ENCODE measurements around the gene KLRC4.
"Not testable (repeated sequence)": the region's sequence is repeated elsewhere in the genome, so short reads cannot be mapped to it uniquely, and the experiment has no call there.

KLRC4 gene

GRCh38 chr12:10396176-10396575 is 13.4 kb downstream of the KLRC4 start:
- DNase-seq = not testable (repeated sequence)

DNA sequence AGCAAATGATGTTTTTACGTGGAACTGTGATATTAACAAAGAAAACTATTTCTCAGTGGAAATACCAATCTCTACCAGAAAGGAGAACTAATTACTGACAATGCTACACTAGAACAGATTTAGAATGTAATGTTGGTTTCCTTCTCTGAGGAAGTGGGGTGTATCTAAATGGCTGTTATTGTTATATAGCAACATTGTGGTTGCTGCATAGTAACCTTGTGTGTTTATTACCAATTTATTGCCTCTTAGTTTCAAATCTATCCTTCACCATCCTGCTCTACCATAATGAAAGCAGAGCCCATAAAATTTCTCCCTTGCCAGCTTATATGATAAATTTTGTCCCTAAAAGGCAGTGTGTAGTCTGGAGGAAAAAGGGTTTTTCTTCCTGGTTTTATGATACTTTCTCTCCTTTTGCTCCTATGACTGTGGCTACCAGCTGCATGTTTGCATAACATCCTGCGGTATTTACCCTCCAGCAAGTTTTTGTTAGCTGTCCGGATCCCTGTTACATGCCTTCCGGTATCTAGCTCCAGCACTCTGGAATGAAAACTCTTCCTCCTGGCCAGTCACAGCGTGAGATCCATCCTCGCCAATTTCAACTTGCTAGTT is 14.1 kb downstream of the KLRC4 start:
- DNase-seq = no peak

DNA sequence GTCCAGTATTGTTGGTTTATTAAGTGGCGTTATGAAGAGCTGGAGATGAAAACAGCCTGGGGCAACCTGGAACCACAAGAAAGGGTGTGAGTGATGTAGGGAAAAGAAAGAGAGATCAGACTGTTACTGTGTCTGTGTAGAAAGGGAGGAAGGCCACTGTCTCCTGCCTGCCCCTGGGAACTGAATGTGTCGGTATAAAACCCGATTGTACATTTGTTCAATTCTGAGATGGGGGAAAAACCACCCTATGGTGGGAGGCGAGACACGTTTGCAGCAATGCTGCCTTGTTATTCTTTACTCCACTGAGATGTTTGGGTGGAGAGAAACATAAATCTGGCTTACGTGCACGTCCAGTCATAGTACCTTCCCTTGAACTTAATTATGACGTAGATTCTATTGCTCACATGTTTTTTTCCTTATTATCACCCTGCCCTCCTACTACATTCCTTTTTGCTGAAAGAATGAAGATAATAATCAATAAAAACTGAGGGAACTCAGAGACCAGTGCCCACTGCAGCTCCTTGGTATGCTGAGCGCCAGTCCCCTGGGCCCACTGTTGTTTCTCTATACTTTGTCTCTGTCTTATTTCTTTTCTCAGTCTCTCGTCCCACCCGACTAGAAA is 14.9 kb downstream of the KLRC4 start:
- not testable (repeated sequence) for DNase-seq

DNA sequence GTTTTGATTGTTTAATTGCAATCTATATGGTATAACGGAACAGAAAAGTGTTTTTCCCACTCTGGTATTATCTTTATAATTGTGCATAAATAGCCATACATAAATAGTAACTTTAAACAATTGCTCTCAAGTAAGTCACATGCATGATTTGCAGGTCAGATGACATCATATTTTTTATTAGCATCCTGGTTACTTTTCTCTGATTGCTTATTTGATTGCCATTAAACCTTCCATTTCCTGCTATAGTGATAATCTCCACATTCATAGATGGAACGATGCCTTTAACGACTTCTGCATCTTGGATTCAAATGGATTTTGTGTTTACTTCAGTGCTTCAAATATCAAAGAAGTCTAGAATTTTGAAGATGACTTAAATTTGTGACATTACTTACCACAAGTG is 16.3 kb downstream of the KLRC4 start:
- DNase-seq = no peak

- DNase-seq = peak in 1 of 2 donors; percentile 8
Measured at GRCh38 chr12:10392394-10392930, 17.1 kb downstream of the KLRC4 start.

DNA sequence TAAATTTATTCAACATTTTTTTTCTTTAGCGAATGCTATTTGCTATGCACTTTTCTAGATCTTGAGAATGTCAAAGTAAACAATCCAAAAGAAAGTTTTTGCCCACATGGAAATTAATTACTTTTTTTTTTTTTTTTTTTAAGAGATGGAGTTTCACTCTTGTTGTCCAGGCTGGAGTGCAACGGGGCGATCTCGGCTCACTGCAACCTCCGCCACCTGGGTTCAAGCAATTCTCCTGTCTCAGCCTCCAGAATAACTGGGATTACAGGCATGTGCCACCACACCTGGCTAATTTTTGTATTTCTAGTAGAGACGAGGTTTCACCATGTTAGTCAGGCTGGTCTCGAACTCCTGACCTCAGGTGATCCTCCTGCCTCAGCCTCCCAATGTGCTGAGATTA is 18.6 kb downstream of the KLRC4 start:
- DNase-seq = not testable (repeated sequence)

DNA sequence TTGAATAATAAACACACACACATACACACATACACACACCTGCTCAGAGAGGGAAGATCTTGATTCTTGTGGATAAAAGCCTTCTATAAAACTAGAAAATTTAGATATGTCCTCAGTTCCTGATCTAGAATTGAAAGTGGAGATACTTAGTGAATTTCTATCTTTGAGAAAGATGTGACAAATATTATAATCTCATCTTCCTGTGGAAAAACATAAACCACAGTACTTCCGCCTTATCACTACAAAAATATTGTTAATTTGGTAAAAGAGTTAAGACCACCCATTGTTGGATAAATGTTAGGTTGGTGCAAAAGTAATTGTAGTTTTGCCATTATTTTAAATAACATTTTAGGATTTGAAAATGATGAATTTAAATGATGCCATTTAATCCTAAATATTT is 19.7 kb downstream of the KLRC4 start, which contains the start of gene KLRK1:
Gene KLRK1 (minus strand): TSS at position 138 of the 400 bp plus-strand sequence. CDS start 1,231 bp downstream, outside the sequence.
- no peak for DNase-seq

- no peak for DNase-seq
Measured at GRCh38 chr12:10388624-10389413, 20.7 kb downstream of the KLRC4 start.

GRCh38 chr12:10387498-10387897 is 22.1 kb downstream of the KLRC4 start:
- not testable (repeated sequence) for DNase-seq

GRCh38 chr12:10386857-10387256 is 22.7 kb downstream of the KLRC4 start:
- DNase-seq = no peak

- no peak for DNase-seq
Measured at GRCh38 chr12:10385166-10385613, 24.4 kb downstream of the KLRC4 start.

- no peak for DNase-seq
Measured at GRCh38 chr12:10384191-10384590, 25.4 kb downstream of the KLRC4 start.

DNA sequence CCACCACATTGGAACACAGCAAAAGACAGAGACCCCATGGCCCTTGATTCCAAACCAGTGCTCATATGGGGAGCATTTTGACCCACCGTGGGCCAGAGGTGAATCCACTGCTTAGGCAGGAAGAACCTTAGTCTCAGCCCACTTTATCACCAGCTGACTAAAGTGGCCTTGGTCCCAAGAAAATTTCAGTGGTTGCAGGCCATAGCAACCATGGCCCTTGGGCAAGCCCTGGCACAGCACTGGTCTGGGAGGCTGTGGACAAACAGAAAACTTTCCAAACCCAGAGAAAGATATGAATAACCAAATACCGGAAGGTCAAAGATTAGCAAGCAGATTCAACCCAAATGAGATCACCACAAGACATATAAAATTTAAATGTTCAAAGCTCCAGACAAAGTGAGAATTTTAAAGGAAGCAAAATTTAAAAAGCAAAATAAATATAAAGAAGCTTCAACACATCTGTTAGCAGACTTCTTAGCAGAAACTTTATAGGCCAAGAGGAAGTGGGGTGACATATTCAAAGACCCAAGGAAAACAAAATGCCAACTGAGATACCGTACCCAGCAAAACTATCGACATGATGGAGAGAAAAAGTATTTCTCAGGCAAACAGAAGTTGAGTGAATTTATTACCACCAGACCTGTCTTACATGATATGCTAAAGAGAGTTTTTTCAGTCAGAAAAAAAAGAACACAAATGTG is 27.5 kb downstream of the KLRC4 start:
- DNase-seq = no peak

DNA sequence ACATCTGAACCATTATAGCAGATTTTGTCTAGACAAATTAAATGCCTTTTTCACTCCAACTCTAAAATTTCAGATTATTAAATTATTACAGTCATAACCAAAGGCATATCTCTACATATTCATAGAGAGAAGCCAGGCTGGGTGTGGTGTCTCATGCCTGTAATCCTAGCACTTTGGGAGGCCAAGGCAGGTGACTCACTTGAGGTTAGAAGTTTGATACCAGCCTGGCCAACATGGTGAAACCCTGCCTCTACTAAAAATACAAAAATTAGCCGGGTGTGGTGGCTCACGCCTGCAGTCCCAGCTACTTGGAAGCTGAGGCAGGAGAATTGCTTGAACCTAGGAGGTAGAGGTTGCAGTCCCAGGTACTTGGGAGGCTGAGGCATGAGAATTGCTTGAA is 30.8 kb downstream of the KLRC4 start:
- DNase-seq = not testable (repeated sequence)

DNA sequence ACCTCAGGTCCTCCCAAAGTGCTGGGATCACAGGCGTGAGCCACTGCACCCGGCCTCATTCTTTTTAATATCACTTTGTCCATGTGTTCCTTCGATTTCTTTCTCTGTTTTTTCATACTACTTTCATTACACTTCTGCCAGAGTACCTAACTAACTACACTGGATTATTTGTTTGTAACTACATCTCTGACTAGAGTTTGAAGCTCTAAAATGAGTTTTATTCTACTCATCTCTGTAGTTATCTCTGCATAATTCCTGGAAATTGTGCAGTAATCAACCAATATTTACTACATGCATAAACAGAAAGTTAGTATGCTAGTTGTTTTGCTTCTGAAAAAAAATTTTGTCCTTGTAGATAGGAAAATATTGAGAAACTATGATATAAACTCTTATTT is 34.9 kb downstream of the KLRC4 start:
- no peak for DNase-seq

- no peak for DNase-seq
Measured at GRCh38 chr12:10372559-10372958, 37.0 kb downstream of the KLRC4 start.

DNA sequence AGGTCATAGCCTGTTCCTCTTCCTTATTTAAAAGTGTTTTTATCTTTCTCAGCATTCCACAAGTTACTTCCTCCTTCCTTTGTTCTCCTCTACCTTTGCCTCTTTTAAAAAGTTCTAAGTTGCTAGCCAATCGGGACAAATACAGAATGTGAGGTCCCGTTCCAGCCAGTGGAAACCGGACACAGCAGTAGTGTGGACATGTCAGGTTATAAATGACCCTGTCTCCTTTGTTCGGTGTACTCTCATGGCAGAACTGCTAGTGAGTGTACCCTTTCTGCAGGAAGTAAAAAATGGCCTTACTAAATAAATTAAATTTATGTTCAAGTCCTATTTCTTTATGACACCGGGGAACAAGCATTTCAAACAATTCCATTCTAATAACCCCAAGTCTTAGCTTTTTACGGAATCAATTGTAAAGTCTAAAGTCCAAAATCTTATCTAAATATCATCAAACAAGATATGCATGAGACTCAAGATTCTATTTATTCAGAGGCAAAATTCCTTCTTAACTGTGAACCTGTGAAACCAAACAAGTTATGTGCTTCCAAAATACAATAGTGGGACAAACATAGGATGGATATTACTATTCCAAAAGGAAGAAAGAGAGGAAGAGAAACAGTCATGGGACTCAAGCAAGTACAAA is 37.5 kb downstream of the KLRC4 start:
- not testable (repeated sequence) for DNase-seq

GRCh38 chr12:10369557-10370415 is 39.8 kb downstream of the KLRC4 start:
- DNase-seq = no peak

DNA sequence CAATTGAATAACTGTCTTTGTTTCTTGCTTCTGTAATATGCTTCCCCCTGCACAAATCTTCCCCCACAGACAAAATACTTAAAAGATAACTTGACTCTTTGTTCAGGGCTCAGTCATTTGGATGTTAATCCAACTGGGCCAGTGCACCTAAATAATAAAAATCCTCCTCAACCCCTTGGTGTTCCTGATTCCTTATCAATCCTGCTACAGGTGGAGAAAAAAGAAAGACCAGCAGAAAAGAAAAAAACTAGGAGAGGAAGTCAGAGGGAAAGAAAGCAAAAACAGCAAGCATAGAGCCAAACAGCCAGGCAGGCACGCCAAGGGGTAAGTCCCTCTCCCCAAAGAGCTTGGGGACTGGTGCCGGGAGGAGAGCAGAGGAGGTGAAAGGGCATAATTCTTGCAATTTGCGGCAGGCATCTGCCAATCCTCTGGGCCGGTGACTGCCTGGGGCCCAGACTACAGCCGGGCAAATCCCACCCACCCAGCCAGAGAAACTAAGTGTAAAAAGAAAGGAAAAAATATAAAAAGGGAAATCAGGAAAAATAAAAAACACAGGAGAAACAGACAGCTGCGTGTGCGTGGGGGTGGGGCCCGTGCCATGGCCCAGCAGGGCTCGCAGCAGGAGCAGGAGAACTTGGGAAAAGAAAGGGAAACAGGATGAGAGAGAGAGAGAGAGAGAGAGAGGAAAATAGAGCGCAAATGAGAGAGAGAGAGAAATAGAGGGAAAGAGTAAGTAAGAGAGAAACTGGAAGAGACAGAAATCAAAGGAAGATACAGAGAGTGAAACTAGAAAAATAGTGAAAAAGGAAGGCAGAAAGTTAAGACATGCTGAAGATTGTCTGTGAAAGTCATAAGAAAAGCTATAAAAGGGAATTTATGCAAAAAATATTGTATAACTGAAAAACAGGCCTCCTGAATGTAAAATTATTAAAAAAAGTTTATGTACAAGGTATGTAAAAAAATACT is 41.1 kb downstream of the KLRC4 start:
- DNase-seq = peak in 1 of 2 donors; percentile 33

DNA sequence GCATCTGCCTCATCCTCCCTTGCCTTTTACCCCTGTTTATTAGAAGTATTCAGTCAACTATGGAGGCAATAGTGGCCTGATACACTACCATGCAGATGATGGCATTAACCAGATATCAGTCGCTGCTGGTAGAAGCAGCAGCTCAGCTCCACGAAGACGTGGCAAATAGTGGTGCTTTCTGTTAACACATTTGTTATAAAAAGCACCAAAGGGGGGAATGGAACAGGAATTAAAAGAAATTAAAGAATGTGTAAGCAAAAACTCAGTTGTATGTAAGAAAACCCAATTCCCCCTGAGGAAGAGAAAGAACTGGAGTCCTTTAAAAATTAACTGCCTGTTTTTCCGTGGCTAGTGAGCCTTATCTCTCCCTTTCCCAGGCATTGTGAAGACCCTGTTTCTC is 41.8 kb downstream of the KLRC4 start:
- DNase-seq = not testable (repeated sequence)
